ENCODE results near the gene GLIS1.

Gene GLIS1

DNA sequence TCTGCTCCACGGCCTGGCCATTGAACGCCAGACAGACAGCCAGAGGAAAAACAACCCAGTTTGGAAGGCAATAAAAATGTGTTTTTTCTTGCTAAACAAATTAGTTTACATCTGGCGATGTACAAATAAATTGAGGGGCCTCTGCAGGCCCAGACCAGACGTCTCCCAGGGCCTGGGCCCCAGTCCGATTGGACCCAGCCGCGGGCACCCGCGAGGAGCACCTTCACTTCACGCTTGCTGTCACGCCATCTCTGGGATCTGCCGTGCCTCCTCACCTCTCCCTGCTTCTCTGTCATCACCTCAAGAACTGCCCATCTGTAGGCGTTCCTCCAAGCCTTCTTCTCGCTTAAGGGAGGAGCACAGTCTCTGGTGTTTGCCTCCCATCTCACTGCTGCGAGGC lies 61.5 kb downstream of the GLIS1 start:
- Histone ChIP-seq H4K20me1 (ENCODE audit: insufficient read depth, low read length) (peaks cover 3% of the 10 kb centered on the region; the same call in 1 of the 2 replicates), H3K27me3 (ENCODE audit: insufficient read depth, low read length, poor library complexity) (peaks cover 25% of the 10 kb centered on the region), H3K4me3 (ENCODE audit: low read depth in 1 of 2, low read length in 2 of 2) (no peak overlapping the region), H3K79me2 (ENCODE audit: insufficient read depth, low read length) (no peaks in the 10 kb centered on the region), H3K27ac (ENCODE audit: low read length) (no peak overlapping the region), H3K36me3 (ENCODE audit: insufficient read depth, low read length) (no peaks in the 10 kb centered on the region), H3K9ac (ENCODE audit: low read depth, low read length) (no peak overlapping the region), H3K9me3 (ENCODE audit: insufficient read depth, low read length, severe bottlenecking) (no peaks in the 10 kb centered on the region), H2AFZ (ENCODE audit: low read depth, low read length) (no peak overlapping the region), H3K4me1 (ENCODE audit: insufficient read depth, low read length) (peaks cover 11% of the 10 kb centered on the region), H3K4me2 (ENCODE audit: insufficient read depth, low read length) (no peak overlapping the region)
- no peak for TF ChIP-seq EZH2 (IDR thresholded peaks at IDR 0.05; ENCODE audit: borderline replicate concordance, low read depth, low read length, severe bottlenecking)
- TF ChIP-seq, protein P1, sequence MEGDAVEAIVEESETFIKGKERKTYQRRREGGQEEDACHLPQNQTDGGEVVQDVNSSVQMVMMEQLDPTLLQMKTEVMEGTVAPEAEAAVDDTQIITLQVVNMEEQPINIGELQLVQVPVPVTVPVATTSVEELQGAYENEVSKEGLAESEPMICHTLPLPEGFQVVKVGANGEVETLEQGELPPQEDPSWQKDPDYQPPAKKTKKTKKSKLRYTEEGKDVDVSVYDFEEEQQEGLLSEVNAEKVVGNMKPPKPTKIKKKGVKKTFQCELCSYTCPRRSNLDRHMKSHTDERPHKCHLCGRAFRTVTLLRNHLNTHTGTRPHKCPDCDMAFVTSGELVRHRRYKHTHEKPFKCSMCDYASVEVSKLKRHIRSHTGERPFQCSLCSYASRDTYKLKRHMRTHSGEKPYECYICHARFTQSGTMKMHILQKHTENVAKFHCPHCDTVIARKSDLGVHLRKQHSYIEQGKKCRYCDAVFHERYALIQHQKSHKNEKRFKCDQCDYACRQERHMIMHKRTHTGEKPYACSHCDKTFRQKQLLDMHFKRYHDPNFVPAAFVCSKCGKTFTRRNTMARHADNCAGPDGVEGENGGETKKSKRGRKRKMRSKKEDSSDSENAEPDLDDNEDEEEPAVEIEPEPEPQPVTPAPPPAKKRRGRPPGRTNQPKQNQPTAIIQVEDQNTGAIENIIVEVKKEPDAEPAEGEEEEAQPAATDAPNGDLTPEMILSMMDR (IDR thresholded peaks at IDR 0.05; ENCODE audit: borderline replicate concordance, extremely low read depth, low read length, poor library complexity, severe bottlenecking): no peak
- DNase-seq (no peak), ATAC-seq (ENCODE audit: insufficient read depth, low read depth) (no peak)

DNA sequence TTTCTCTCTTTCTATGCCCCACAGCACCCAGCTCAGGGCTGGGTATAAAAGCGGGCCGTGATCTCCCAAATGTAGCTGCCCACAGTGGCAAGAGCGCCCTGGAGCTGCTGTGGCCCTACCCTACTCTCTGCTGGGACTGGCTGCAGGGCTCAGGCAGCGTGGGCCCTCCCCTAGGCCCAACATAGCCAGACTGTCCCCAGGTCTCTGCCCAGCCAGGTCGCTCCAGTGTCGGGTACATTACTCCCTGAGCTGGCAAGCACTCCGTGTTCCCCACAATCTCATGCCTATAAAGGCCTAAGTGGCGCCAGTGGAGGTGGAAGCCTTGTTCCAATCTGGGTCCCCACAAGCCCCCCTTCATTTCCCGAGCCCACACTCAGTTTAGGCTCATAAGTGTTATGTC lies 66.2 kb downstream of the GLIS1 start:
- TF ChIP-seq EZH2 (IDR thresholded peaks at IDR 0.05; ENCODE audit: borderline replicate concordance, low read depth, low read length, severe bottlenecking): no peak
- TF ChIP-seq, protein P1 (IDR thresholded peaks at IDR 0.05; ENCODE audit: borderline replicate concordance, extremely low read depth, low read length, poor library complexity, severe bottlenecking): no peak
- peaks cover 10% of the 10 kb centered on the region for H3K27me3 ChIP-seq (ENCODE audit: insufficient read depth, low read length, poor library complexity)

DNA sequence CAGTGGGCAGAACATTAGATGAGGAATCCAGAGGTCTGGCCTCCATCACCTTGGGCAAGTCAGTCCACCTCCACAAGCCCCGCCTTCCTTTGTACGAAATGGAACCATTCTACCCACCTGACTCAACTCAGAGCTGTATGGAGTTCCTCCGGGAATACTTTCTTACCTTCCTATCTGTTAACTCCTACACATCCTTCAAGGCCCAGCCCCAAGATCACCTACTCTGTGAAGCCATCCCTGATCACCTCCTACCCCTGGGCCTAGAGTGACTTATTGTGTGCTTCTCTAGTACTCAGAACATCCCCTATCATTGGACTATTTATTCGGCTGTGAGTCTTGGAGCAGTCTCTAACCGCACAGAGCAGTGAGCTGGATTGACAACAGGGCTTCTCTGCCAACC lies 66.7 kb downstream of the GLIS1 start:
- TF ChIP-seq, protein P1 (IDR thresholded peaks at IDR 0.05; ENCODE audit: borderline replicate concordance, extremely low read depth, low read length, poor library complexity, severe bottlenecking): no peak
- no peak for TF ChIP-seq EZH2 (IDR thresholded peaks at IDR 0.05; ENCODE audit: borderline replicate concordance, low read depth, low read length, severe bottlenecking)
- H3K4me1 ChIP-seq (ENCODE audit: insufficient read depth, low read length): no peaks in the 10 kb centered on the region
- ATAC-seq (ENCODE audit: insufficient read depth, low read depth): no peak
- no peak overlapping the region for H3K27ac ChIP-seq (ENCODE audit: low read length)
- H4K20me1 ChIP-seq (ENCODE audit: insufficient read depth, low read length): no peaks in the 10 kb centered on the region
- H2AFZ ChIP-seq (ENCODE audit: low read depth, low read length): no peak overlapping the region
- no peaks in the 10 kb centered on the region for H3K36me3 ChIP-seq (ENCODE audit: insufficient read depth, low read length)
- DNase-seq: no peak
- peaks cover 10% of the 10 kb centered on the region for H3K27me3 ChIP-seq (ENCODE audit: insufficient read depth, low read length, poor library complexity)
- no peak overlapping the region for H3K9ac ChIP-seq (ENCODE audit: low read depth, low read length)
- no peaks in the 10 kb centered on the region for H3K79me2 ChIP-seq (ENCODE audit: insufficient read depth, low read length)
- H3K4me3 ChIP-seq (ENCODE audit: low read depth in 1 of 2, low read length in 2 of 2): no peak overlapping the region
- no peak overlapping the region for H3K4me2 ChIP-seq (ENCODE audit: insufficient read depth, low read length)
- H3K9me3 ChIP-seq (ENCODE audit: insufficient read depth, low read length, severe bottlenecking): no peaks in the 10 kb centered on the region

More for the DNA sequence above, 66.2 kb downstream of the GLIS1 start:
- no peak overlapping the region for H2AFZ ChIP-seq (ENCODE audit: low read depth, low read length)
- H3K9ac ChIP-seq (ENCODE audit: low read depth, low read length): no peak overlapping the region
- H3K27ac ChIP-seq (ENCODE audit: low read length): no peak overlapping the region
- no peak for DNase-seq
- no peak overlapping the region for H3K4me2 ChIP-seq (ENCODE audit: insufficient read depth, low read length)
- H3K9me3 ChIP-seq (ENCODE audit: insufficient read depth, low read length, severe bottlenecking): no peaks in the 10 kb centered on the region
- H3K79me2 ChIP-seq (ENCODE audit: insufficient read depth, low read length): no peaks in the 10 kb centered on the region
- no peak overlapping the region for H3K4me3 ChIP-seq (ENCODE audit: low read depth in 1 of 2, low read length in 2 of 2)
- H4K20me1 ChIP-seq (ENCODE audit: insufficient read depth, low read length): no peaks in the 10 kb centered on the region
- ATAC-seq (ENCODE audit: insufficient read depth, low read depth): no peak
- H3K4me1 ChIP-seq (ENCODE audit: insufficient read depth, low read length): no peaks in the 10 kb centered on the region
- H3K36me3 ChIP-seq (ENCODE audit: insufficient read depth, low read length): no peaks in the 10 kb centered on the region

All from DND-41 (cell line).